Kidney epithelial cell (primary cell): ENCODE data around the gene ACE. TPM values are rescaled to one million over a fixed set of nuclear protein-coding genes. Genes with fewer than 3 reads are reported as not detected.

Experiments used
- DNase-seq: peaks from one replicate; pipeline ENCODE4 v3.0.0-alpha.2; 2010; ENCODE audit warnings: low read depth
- H3K27me3 ChIP-seq: 2 replicates; pipeline ENCODE4 v1.6.0; 2011; ENCODE audit warnings: low read length; ENCODE audit not compliant: control insufficient read depth, insufficient read depth
- H3K36me3 ChIP-seq: 2 replicates; pipeline ENCODE4 v1.5.1; 2011; ENCODE audit warnings: low read length; ENCODE audit not compliant: control insufficient read depth, insufficient read depth
- H3K4me3 ChIP-seq: 2 replicates; pipeline ENCODE4 v1.5.1; 2011; ENCODE audit warnings: low read depth, mild to moderate bottlenecking, control low read depth, low read length
- total RNA-seq: library from RNA; depleted of rRNA; stranded (reverse); fragments of >200 nt; gene quantifications from 2 replicates; pipeline ENCODE4 v1.2.3, GENCODE V29; 2015
- TF ChIP-seq, protein P1 (sequence below): IDR thresholded peaks from 2 replicates; pipeline ENCODE4 v1.5.1; 2011; ENCODE audit warnings: mild to moderate bottlenecking, moderate library complexity, low read length, control low read depth, inconsistent platforms; ENCODE audit not compliant: insufficient read depth, poor library complexity, severe bottlenecking

The ACE gene
- total RNA-seq, 1 donor from 2014 or later = 1.5 TPM

DNA sequence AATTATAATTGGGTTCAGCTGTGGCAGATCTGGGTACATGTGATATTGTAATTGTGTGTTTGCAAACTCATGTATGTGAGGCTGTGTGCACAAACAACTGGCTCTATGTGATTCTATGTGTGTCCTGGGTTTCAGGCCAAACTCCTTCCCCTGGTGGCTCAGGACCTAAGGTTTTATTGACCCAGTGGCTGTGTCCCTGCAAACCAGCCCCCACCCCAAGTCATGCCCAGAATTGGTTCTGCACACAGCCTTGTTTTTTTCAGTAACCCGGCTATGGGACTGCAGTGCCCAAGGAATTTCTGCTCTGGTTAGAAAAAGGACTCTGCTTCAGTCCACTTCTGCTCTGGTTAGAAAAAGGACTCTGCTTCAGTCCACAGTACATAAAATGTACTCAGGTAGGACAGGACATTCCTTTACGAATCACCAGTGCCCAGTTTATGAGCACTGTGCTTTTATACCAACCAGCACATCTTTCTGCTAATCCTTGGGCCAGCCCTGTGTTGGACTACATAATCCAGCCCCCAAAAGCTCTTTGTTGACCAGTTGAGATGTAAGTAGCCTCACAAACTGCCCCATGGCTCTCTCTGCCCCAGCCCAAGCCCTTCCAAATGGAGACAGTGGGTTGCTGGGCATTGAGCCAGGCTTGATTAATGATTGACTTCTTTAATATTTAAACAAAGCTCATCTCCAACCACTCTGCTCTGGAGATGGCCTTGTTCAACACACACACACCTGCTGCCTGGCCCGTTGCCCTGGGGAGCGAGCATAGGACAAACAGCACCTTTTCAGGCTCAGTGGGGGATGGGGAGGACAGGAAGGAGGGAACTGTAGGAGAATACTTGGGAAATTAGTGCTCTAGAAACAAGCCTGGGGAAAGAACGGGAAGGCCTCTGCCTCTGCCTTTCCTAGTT is 43.4 kb downstream of the ACE start:
- peak; percentile 37 for DNase-seq
- no peak overlapping the region for H3K4me3 ChIP-seq
- TF ChIP-seq, protein P1, sequence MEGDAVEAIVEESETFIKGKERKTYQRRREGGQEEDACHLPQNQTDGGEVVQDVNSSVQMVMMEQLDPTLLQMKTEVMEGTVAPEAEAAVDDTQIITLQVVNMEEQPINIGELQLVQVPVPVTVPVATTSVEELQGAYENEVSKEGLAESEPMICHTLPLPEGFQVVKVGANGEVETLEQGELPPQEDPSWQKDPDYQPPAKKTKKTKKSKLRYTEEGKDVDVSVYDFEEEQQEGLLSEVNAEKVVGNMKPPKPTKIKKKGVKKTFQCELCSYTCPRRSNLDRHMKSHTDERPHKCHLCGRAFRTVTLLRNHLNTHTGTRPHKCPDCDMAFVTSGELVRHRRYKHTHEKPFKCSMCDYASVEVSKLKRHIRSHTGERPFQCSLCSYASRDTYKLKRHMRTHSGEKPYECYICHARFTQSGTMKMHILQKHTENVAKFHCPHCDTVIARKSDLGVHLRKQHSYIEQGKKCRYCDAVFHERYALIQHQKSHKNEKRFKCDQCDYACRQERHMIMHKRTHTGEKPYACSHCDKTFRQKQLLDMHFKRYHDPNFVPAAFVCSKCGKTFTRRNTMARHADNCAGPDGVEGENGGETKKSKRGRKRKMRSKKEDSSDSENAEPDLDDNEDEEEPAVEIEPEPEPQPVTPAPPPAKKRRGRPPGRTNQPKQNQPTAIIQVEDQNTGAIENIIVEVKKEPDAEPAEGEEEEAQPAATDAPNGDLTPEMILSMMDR = no peak
- peaks cover 12% of the 10 kb centered on the region for H3K27me3 ChIP-seq
- no peaks in the 10 kb centered on the region for H3K36me3 ChIP-seq

- H3K4me3 ChIP-seq = peak within 1 kb of the TSS; percentile 15
- TF ChIP-seq, protein P1 = no peak
- no peak for DNase-seq
- H3K27me3 ChIP-seq = peaks cover 31% of the 10 kb centered on the region
- no peaks in the 10 kb centered on the region for H3K36me3 ChIP-seq
Observed at GRCh38 chr17:63523253-63523855, 46.5 kb downstream of the ACE start, which contains the start of gene KCNH6. TSS of gene KCNH6 (plus strand) at chr17:63523358. CDS start at chr17:63523414, 56 bp downstream.

- Histone ChIP-seq H3K4me3 (no peak overlapping the region), H3K36me3 (no peaks in the 10 kb centered on the region), H3K27me3 (peaks cover 31% of the 10 kb centered on the region)
- no peak for DNase-seq
- TF ChIP-seq, protein P1 = no peak
Observed at GRCh38 chr17:63524051-63524450, 47.2 kb downstream of the ACE start.

GRCh38 chr17:63525190-63525946 is 48.5 kb downstream of the ACE start:
- H3K27me3 ChIP-seq = peaks cover 31% of the 10 kb centered on the region
- no peak overlapping the region for H3K4me3 ChIP-seq
- H3K36me3 ChIP-seq = no peaks in the 10 kb centered on the region
- no peak for DNase-seq
- TF ChIP-seq, protein P1 = no peak

GRCh38 chr17:63526861-63527260 is 50.0 kb downstream of the ACE start:
- Histone ChIP-seq H3K36me3 (no peaks in the 10 kb centered on the region), H3K27me3 (peaks cover 31% of the 10 kb centered on the region), H3K4me3 (no peak overlapping the region)
- TF ChIP-seq, protein P1 = no peak
- DNase-seq = no peak
